ENCODE data around the gene BLOC1S2.
"Not testable (repeated sequence)": the region's sequence is repeated elsewhere in the genome, so short reads cannot be mapped to it uniquely, and the experiment has no call there.

The BLOC1S2 gene

GRCh38 chr10:100286051-100287033 is at the start of gene BLOC1S2:
Gene BLOC1S2, minus strand, starts transcription at chr10:100286680. Its CDS starts 21 bp downstream, at chr10:100286659.
- DNase-seq = peak; percentile 86 to 90

GRCh38 chr10:100334762-100335161 is 48.3 kb upstream of the BLOC1S2 start:
- DNase-seq = no peak

- no peak for DNase-seq
These were observed 47.4 kb upstream of the BLOC1S2 start for GRCh38 chr10:100333661-100334440.

- no peak for DNase-seq
These were observed 46.6 kb upstream of the BLOC1S2 start for GRCh38 chr10:100333106-100333505.

GRCh38 chr10:100330079-100330478 is 43.6 kb upstream of the BLOC1S2 start, which contains the start of gene PKD2L1:
Gene PKD2L1, minus strand, starts transcription at chr10:100330228. Its CDS starts 125 bp downstream, at chr10:100330103.
- no peak for DNase-seq

- DNase-seq = no peak
These were observed 41.7 kb upstream of the BLOC1S2 start for GRCh38 chr10:100328198-100328597.

GRCh38 chr10:100327718-100328009 is 41.2 kb upstream of the BLOC1S2 start:
- no peak for DNase-seq

- peak; percentile 91 to 93 for DNase-seq
These were observed 40.7 kb upstream of the BLOC1S2 start for GRCh38 chr10:100327007-100327717.

GRCh38 chr10:100325158-100325557 is 38.7 kb upstream of the BLOC1S2 start:
- DNase-seq = peak in 1 of 2 experiments; percentile 13

- no peak for DNase-seq
These were observed 33.4 kb upstream of the BLOC1S2 start for GRCh38 chr10:100319707-100320402.

GRCh38 chr10:100318207-100318606 is 31.7 kb upstream of the BLOC1S2 start:
- no peak for DNase-seq

GRCh38 chr10:100315615-100316014 is 29.1 kb upstream of the BLOC1S2 start:
- DNase-seq = no peak

GRCh38 chr10:100311298-100311697 is 24.8 kb upstream of the BLOC1S2 start:
- DNase-seq = no peak

- no peak for DNase-seq
These were observed 21.2 kb upstream of the BLOC1S2 start for GRCh38 chr10:100307684-100308083.

- DNase-seq = no peak
These were observed 20.4 kb upstream of the BLOC1S2 start for GRCh38 chr10:100306861-100307260.

- no peak for DNase-seq
These were observed 17.9 kb upstream of the BLOC1S2 start for GRCh38 chr10:100304414-100304813.

GRCh38 chr10:100303724-100304319 is 17.3 kb upstream of the BLOC1S2 start:
- DNase-seq = peak; percentile 75 to 85

- DNase-seq = not testable (repeated sequence)
These were observed 14.6 kb upstream of the BLOC1S2 start for GRCh38 chr10:100301123-100301522.

- no peak for DNase-seq
These were observed 10.8 kb upstream of the BLOC1S2 start for GRCh38 chr10:100297242-100297641.

GRCh38 chr10:100293066-100293465 is 6.6 kb upstream of the BLOC1S2 start:
- DNase-seq = no peak

- not testable (repeated sequence) for DNase-seq
These were observed 5.8 kb upstream of the BLOC1S2 start for GRCh38 chr10:100292300-100292699.

- no peak for DNase-seq
These were observed 4.9 kb upstream of the BLOC1S2 start for GRCh38 chr10:100291356-100291755.
